22Rv1 (cell line): ENCODE data around the gene P2RX2.

Source experiments
- H3K27ac ChIP-seq: fragments of 450-650 bp; 2 replicates; pipeline ENCODE4 v1.5.1; 2017
- ZFX ChIP-seq: fragments of 450-650 bp; IDR thresholded peaks from 2 replicates; pipeline ENCODE4 v1.6.1; 2017; ENCODE audit warnings: antibody characterized with exemption, borderline replicate concordance
- TF ChIP-seq, protein P1 (sequence below): fragments of 450-650 bp; IDR thresholded peaks from 2 replicates; pipeline ENCODE4 v1.5.1; 2017; ENCODE audit warnings: mild to moderate bottlenecking

P2RX2 gene

DNA sequence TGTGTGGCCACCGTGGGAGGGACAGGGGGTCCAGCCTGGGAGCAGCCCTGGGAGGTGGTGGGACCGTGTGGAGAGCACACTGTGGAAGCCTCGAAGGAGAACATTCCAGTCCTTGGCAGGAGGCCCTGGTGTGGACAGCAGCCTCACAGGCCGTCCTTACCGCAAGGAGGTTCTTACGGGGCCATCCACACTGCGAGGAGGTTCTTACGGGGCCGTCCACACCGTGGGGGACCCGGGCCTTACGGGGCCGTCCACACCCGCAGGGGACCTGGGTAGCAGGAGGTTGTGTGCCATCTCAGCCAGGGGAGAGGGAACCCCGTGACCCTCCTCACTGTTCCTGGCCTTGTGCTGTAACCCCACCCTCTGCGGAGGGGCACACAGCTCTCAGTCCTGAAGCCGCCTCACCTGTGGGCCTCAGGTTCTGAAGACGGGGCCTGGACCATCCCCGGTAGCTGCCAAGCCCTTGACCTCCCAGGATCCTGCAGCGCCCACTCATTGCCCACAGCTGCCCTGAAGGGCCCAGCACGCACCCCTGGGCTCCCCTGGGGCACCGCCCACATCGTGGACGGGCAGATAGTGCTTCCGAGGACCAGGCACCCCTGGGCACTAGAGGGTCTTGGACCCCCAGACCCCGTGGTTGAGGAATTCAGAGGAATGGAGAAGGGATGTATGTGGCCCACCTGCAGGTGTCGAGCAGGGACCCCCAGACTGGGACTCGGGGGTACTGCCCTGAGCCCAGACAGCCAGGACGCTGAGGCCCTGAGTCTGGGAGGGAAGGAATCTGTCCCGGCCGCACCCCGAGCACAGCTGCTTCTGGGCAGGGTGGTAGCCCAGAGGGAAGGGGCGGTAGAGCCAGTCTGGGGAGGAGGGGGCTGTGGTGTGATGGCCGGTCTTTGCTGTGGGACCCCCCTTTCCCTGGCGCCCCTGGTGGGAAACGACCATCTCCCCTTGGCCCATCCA lies 45.5 kb upstream of the P2RX2 start:
- H3K27ac ChIP-seq: no peak overlapping the region
- TF ChIP-seq ZFX: no peak
- TF ChIP-seq, protein P1, sequence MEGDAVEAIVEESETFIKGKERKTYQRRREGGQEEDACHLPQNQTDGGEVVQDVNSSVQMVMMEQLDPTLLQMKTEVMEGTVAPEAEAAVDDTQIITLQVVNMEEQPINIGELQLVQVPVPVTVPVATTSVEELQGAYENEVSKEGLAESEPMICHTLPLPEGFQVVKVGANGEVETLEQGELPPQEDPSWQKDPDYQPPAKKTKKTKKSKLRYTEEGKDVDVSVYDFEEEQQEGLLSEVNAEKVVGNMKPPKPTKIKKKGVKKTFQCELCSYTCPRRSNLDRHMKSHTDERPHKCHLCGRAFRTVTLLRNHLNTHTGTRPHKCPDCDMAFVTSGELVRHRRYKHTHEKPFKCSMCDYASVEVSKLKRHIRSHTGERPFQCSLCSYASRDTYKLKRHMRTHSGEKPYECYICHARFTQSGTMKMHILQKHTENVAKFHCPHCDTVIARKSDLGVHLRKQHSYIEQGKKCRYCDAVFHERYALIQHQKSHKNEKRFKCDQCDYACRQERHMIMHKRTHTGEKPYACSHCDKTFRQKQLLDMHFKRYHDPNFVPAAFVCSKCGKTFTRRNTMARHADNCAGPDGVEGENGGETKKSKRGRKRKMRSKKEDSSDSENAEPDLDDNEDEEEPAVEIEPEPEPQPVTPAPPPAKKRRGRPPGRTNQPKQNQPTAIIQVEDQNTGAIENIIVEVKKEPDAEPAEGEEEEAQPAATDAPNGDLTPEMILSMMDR: no peak

DNA sequence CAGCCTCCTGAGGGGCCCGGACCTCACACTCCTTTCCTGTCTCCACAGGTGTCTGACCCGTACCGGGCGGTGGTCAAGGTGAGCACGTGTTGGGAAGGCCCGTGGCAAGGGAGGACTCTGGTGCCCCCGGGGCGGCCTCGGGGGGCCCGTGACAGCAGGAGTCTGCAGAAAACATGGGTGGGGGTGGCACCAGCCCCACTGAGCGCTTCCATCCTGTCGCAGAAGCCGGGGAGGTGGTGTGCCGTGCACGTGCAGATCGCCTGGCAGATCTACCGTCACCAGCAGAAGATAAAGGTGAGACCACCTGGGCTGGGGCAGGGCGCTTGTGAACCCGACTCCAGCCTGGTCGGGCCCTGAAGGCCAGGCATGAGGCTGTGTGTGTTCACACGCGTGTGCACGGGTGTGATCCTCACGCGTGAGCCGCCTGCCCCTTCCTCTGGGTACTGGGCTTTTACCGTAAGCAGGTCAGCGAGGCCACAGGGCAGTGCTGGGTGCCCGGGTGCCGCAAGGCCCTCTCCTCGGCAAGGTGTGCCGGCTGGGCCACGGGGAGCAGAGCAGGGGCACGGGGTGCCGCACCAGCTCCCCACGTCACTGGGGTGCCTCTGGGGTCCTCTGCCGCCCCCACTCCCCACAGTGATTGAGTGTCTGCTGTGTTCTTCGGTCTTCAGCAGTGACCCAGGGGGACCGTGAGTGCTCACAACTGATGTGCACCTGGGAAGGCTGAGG lies 44.1 kb upstream of the P2RX2 start:
- no peak overlapping the region for H3K27ac ChIP-seq
- TF ChIP-seq, protein P1: no peak
- TF ChIP-seq ZFX: no peak

DNA sequence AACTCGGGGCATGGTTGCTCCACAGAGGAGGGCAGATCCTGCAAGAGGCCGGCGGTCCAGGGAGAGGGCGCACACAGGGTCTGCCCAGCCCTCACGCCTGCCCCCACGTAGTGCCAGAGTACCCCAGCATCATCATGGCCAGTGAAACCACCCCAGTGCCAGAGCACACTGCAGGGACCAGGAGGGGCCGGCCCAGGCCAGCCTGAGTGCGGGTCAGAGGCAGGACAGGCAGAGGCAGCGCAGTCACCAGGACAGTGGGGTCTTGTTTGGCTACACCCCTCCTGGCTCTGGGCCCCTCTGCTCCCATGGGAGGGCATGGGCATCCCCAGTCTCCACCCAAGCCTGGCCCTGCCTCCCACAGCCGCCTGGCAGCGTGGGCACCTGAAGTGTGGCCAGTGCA lies 42.9 kb upstream of the P2RX2 start:
- TF ChIP-seq, protein P1: no peak
- TF ChIP-seq ZFX: no peak
- H3K27ac ChIP-seq: no peak overlapping the region

DNA sequence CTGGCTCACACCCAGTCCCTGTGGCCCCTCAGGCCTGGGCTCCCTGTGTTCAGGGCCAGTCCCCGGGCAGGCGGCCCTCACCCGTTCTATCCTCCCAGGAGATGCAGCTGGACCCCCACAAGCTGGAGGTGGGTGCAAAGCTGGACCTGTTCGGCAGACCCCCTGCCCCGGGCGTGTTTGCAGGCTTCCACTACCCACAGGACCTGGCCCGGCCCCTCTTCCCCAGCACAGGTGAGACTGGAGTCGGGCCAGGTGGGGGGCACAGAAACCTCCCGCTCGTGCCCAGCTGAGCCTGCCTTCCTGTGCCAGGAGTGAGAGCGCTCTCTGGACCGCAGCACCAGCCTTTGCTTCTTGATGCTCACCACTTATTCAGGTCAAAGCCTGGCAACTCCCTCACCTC lies 41.9 kb upstream of the P2RX2 start:
- no peak overlapping the region for H3K27ac ChIP-seq
- no peak for TF ChIP-seq ZFX
- TF ChIP-seq, protein P1: no peak

DNA sequence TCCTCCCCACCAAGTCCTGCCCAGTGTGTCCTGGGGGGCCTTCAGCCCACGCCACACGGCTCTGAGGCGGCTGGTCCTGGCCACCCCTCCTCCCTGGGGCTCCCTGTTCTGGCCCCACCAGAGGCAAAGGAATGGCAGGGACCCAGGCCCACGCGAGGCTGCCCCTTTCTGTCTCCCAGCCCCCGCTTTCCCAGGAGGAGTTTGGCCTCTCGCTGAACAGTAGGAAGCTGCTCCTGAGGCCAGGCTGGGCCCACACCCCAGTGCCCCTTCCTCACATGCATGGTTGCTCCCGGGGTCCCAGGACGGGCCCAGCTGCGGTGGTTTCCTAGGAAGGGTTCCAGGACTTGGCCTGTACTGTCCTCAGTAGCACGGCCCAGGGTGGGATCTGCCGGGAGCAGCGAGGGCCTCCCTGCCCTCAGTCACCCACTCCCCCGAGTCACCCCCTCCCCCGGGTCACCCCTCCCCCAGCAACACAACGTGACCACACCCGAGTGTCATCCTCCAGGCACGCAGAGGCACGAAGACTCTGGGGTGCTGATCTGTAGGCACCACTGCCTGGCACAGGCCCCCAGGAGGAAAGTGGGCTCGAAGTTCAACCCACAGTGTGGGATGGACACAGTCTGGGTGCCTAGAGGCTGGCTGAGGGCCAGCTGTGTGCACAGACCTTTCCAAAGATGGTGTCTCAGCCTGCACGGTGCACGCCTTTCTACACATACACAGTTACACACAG lies 41.2 kb upstream of the P2RX2 start:
- TF ChIP-seq ZFX: no peak
- TF ChIP-seq, protein P1: no peak
- no peak overlapping the region for H3K27ac ChIP-seq

DNA sequence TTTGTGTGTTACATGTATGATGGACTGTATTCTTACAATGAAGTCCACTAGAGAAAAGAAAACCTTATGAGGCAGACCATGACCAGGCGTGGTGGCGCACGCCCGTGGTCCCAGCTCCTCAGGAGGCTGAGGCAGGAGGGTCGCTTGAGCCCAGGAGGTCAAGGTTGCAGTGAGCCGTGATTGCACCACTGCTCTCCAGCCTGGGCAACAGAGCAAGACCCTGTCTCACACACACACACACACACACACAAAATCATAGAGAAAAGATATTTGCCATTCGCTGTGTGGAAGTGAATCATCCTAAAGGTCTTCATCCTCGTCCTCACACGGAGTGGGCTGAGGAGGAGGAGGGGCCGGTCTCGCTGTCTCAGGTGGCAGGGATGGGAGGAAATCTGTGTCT lies 40.5 kb upstream of the P2RX2 start:
- H3K27ac ChIP-seq: no peak overlapping the region
- TF ChIP-seq, protein P1: no peak
- no peak for TF ChIP-seq ZFX
